GM23248 (cell line): ENCODE data around the gene NDUFS7. TPM values are rescaled to one million over a fixed set of nuclear protein-coding genes. Genes with fewer than 3 reads are reported as not detected.
A peak's percentile ranks its signal among the peaks of the same experiment; 100 is the strongest.

Experiments used
- DNase-seq: peaks from one replicate; pipeline ENCODE4 v3.0.0-alpha.2; 2015
- H2AFZ ChIP-seq: fragments of 200-600 bp; sonication (generic); 2 replicates; pipeline ENCODE4 v1.6.1; 2016; ENCODE audit warnings: antibody characterized with exemption
- H3F3A ChIP-seq: fragments of 200-600 bp; sonication (generic); 2 replicates; pipeline ENCODE4 v1.6.1; 2016; ENCODE audit warnings: mild to moderate bottlenecking, antibody characterized with exemption, mixed run types; ENCODE audit not compliant: insufficient read depth
- H3K27ac ChIP-seq: fragments of 200-600 bp; sonication (generic); 2 replicates; pipeline ENCODE4 v1.5.1; 2016; ENCODE audit warnings: mild to moderate bottlenecking
- H3K27me3 ChIP-seq: fragments of 200-600 bp; sonication (generic); replicated peaks from 2 replicates; pipeline ENCODE4 v1.6.1; 2016; ENCODE audit warnings: mild to moderate bottlenecking; ENCODE audit not compliant: insufficient read depth
- H3K36me3 ChIP-seq: fragments of 200-600 bp; sonication (generic); 2 replicates; pipeline ENCODE4 v1.6.1; 2016; ENCODE audit warnings: low read depth, mild to moderate bottlenecking
- H3K4me1 ChIP-seq: fragments of 200-600 bp; sonication (generic); 2 replicates; pipeline ENCODE4 v1.6.1; 2016; ENCODE audit warnings: mild to moderate bottlenecking; ENCODE audit not compliant: insufficient read depth
- H3K4me2 ChIP-seq: fragments of 200-600 bp; sonication (generic); one replicate; pipeline ENCODE4 v1.6.1; 2016; ENCODE audit warnings: mild to moderate bottlenecking; ENCODE audit not compliant: unreplicated experiment
- H3K4me3 ChIP-seq: fragments of 200-600 bp; sonication (generic); 2 replicates; pipeline ENCODE4 v1.5.1; 2016; ENCODE audit warnings: mild to moderate bottlenecking
- H3K79me2 ChIP-seq: fragments of 200-600 bp; sonication (generic); 2 replicates; pipeline ENCODE4 v1.6.1; 2016; ENCODE audit warnings: mild to moderate bottlenecking; ENCODE audit not compliant: insufficient read depth
- H3K9ac ChIP-seq: fragments of 200-600 bp; sonication (generic); 2 replicates; pipeline ENCODE4 v1.6.1; 2016; ENCODE audit warnings: mild to moderate bottlenecking
- H3K9me2 ChIP-seq: fragments of 200-600 bp; sonication (generic); 2 replicates; pipeline ENCODE4 v1.6.1; 2016; ENCODE audit warnings: mixed run types, mild to moderate bottlenecking, moderate library complexity; ENCODE audit not compliant: insufficient read depth
- H3K9me3 ChIP-seq: fragments of 200-600 bp; sonication (generic); one replicate; pipeline ENCODE4 v1.6.1; 2017; ENCODE audit warnings: low read depth
- H4K20me1 ChIP-seq: fragments of 200-600 bp; sonication (generic); 2 replicates; pipeline ENCODE4 v1.6.0; 2016; ENCODE audit not compliant: insufficient read depth
- EZH2 ChIP-seq: fragments of 200-600 bp; sonication (generic); IDR thresholded peaks from 2 replicates; pipeline ENCODE4 v1.6.1; 2018; ENCODE audit warnings: antibody characterized with exemption, mild to moderate bottlenecking; ENCODE audit not compliant: insufficient read depth, poor library complexity, severe bottlenecking
- EZH2phosphoT487 ChIP-seq: fragments of 200-600 bp; sonication (generic); IDR thresholded peaks from 2 replicates; pipeline ENCODE4 v1.6.1; 2018; ENCODE audit warnings: antibody characterized with exemption, moderate library complexity, mild to moderate bottlenecking, low read depth; ENCODE audit not compliant: insufficient read depth
- WGBS, 2 experiments: methylation state at CpG; one replicate each; pipeline ENCODE4 v1.1.6; 2015 to 2017; ENCODE audit warnings: low lambda C conversion rate in 2 of 2, low coverage in 1 of 2; ENCODE audit errors: missing lambda C conversion rate in 2 of 2; 5-methylcytosine and 5-hydroxymethylcytosine counted together
- in situ Hi-C: fragments of 300-500 bp; cut with MboI; formaldehyde crosslinking; loops from 2 replicates; pipeline ENCODE4 v1.15.0; 2020
- polyA plus RNA-seq: library from polyadenylated mRNA; unstranded; fragments of >200 nt; fragmentation: Nextera tagmentation; extraction: Ambion mirVana; gene quantifications from 2 replicates; pipeline ENCODE4 v1.2.1, GENCODE V29; 2016
- total RNA-seq: library from RNA; depleted of rRNA; stranded (reverse); fragments of >200 nt; shearing (Covaris generic); gene quantifications from 2 replicates; pipeline ENCODE4 v1.2.3, GENCODE V29; 2014

The NDUFS7 gene
- total and polyA plus RNA-seq, 2 experiments from 2014 or later, result 67.1 to 173 TPM

GRCh38 chr19:1408300-1409203 is 24.8 kb downstream of the NDUFS7 start:
- peak overlapping the region; percentile 84 for H3K4me2 ChIP-seq
- no peak overlapping the region for H2AFZ ChIP-seq
- peak overlapping the region; percentile 97 for H3K9ac ChIP-seq
- no peaks in the 10 kb centered on the region for H3K27me3 ChIP-seq
- peak; percentile 82 for DNase-seq
- TF ChIP-seq EZH2phosphoT487 (no peak), EZH2 (no peak)
- H3F3A ChIP-seq, result 0 out of 2 replicates have a peak, but pooled peaks cover 4% of the 10 kb centered on the region
- in situ Hi-C loops, result no loop called here
- 1 to 3% methylated on average over 39 to 65 of the region's 69 CpGs for WGBS, 2 experiments
- H3K9me2 ChIP-seq, result no peaks in the 10 kb centered on the region
- H4K20me1 ChIP-seq, result no peaks in the 10 kb centered on the region
- no peaks in the 10 kb centered on the region for H3K36me3 ChIP-seq
- H3K27ac ChIP-seq, result peak overlapping the region; percentile 92
- peaks cover 23% of the 10 kb centered on the region for H3K4me1 ChIP-seq
- peak overlapping the region; percentile 75 for H3K4me3 ChIP-seq
- H3K9me3 ChIP-seq, result no peaks in the 10 kb centered on the region
- peaks cover 57% of the 10 kb centered on the region for H3K79me2 ChIP-seq

- no peak overlapping the region for H2AFZ ChIP-seq
- no peaks in the 10 kb centered on the region for H3K9me3 ChIP-seq
- H3K79me2 ChIP-seq, result peaks cover 66% of the 10 kb centered on the region
- TF ChIP-seq EZH2phosphoT487 (no peak), EZH2 (no peak)
- peak; percentile 57 for DNase-seq
- H3K4me3 ChIP-seq, result peak overlapping the region; percentile 75
- H3K4me1 ChIP-seq, result peaks cover 23% of the 10 kb centered on the region
- H3K9me2 ChIP-seq, result no peaks in the 10 kb centered on the region
- peak overlapping the region; percentile 92 for H3K27ac ChIP-seq
- H3K36me3 ChIP-seq, result no peaks in the 10 kb centered on the region
- H3K27me3 ChIP-seq, result no peaks in the 10 kb centered on the region
- 39 to 41% methylated on average over 33 of the region's 33 CpGs for WGBS, 2 experiments
- H4K20me1 ChIP-seq, result no peaks in the 10 kb centered on the region
- H3K4me2 ChIP-seq, result peak overlapping the region; percentile 84
- 0 out of 2 replicates have a peak, but pooled peaks cover 7% of the 10 kb centered on the region for H3F3A ChIP-seq
- in situ Hi-C loops, result no loop called here
- peak overlapping the region; percentile 97 for H3K9ac ChIP-seq
These were observed 25.7 kb downstream of the NDUFS7 start for GRCh38 chr19:1409204-1410005.

GRCh38 chr19:1410136-1410786 is 26.6 kb downstream of the NDUFS7 start:
- Histone ChIP-seq H4K20me1 (no peaks in the 10 kb centered on the region), H3K4me3 (peak overlapping the region; percentile 75), H3K27ac (peak overlapping the region; percentile 92), H3K9me2 (no peaks in the 10 kb centered on the region), H3K4me2 (peak overlapping the region; percentile 84), H3F3A (0 out of 2 replicates have a peak, but pooled peaks cover 7% of the 10 kb centered on the region), H3K27me3 (no peaks in the 10 kb centered on the region), H3K4me1 (peaks cover 23% of the 10 kb centered on the region), H3K79me2 (peaks cover 74% of the 10 kb centered on the region), H3K9ac (peak overlapping the region; percentile 97), H3K36me3 (no peaks in the 10 kb centered on the region), H2AFZ (no peak overlapping the region), H3K9me3 (no peaks in the 10 kb centered on the region)
- in situ Hi-C loops, result no loop called here
- peak; percentile 39 for DNase-seq
- TF ChIP-seq EZH2phosphoT487 (no peak), EZH2 (no peak)
- WGBS, 2 experiments, result 87% methylated on average over 23 of the region's 23 CpGs

- Histone ChIP-seq H3K9me3 (no peaks in the 10 kb centered on the region), H3K9me2 (no peaks in the 10 kb centered on the region), H3K4me2 (peak overlapping the region; percentile 25), H3K79me2 (peaks cover 79% of the 10 kb centered on the region), H3K4me3 (no peak overlapping the region), H3K9ac (peak overlapping the region; percentile 97), H4K20me1 (no peaks in the 10 kb centered on the region), H3K27me3 (no peaks in the 10 kb centered on the region), H3K36me3 (no peaks in the 10 kb centered on the region), H3K4me1 (peaks cover 26% of the 10 kb centered on the region), H2AFZ (no peak overlapping the region), H3F3A (0 out of 2 replicates have a peak, but pooled peaks cover 7% of the 10 kb centered on the region), H3K27ac (peak overlapping the region; percentile 92)
- in situ Hi-C loops, result no loop called here
- 82 to 84% methylated on average over 9 of the region's 9 CpGs for WGBS, 2 experiments
- DNase-seq, result no peak
- TF ChIP-seq EZH2 (no peak), EZH2phosphoT487 (no peak)
These were observed 27.1 kb downstream of the NDUFS7 start for GRCh38 chr19:1410789-1411188.
